Measurements from ENCODE around the gene P3H3. TPM values are rescaled to one million over a fixed set of nuclear protein-coding genes. Genes with fewer than 3 reads are reported as not detected.

The P3H3 gene
- total and polyA plus RNA-seq, 4 donors: 0.42 to 1.9 (median 1.6) TPM

- Histone ChIP-seq H3K9ac (ENCODE audit: low read depth in 1 of 2, low read length in 2 of 2) (no peak overlapping the region), H3K36me3 (ENCODE audit: control insufficient read depth in 4 of 4, insufficient read depth in 3 of 4, low read depth in 1 of 4, low read length in 3 of 4) (no peaks in the 10 kb centered on the region), H3K4me1 (ENCODE audit: control insufficient read depth in 4 of 4, insufficient read depth in 4 of 4, low read length in 3 of 4) (peaks cover 5 to 18% (median 12%) of the 10 kb centered on the region in 4 donors), H3K4me3 (ENCODE audit: low read depth in 1 of 3, low read length in 3 of 3) (no peak overlapping the region), H3K9me3 (ENCODE audit: control insufficient read depth in 4 of 4, low read length in 3 of 4) (no peaks in the 10 kb centered on the region), H3K27me3 (ENCODE audit: control insufficient read depth in 4 of 4, insufficient read depth in 4 of 4, low read length in 3 of 4) (peaks cover 0 to 2% (median 0%) of the 10 kb centered on the region in 4 donors), H3K27ac (ENCODE audit: low read depth in 1 of 2, low read length in 2 of 2) (no peak overlapping the region)
- 22% methylated on average over 8 of the region's 8 CpGs for WGBS
- DNase-seq (ENCODE audit: low spot score): no peak
- TF ChIP-seq, protein P1, sequence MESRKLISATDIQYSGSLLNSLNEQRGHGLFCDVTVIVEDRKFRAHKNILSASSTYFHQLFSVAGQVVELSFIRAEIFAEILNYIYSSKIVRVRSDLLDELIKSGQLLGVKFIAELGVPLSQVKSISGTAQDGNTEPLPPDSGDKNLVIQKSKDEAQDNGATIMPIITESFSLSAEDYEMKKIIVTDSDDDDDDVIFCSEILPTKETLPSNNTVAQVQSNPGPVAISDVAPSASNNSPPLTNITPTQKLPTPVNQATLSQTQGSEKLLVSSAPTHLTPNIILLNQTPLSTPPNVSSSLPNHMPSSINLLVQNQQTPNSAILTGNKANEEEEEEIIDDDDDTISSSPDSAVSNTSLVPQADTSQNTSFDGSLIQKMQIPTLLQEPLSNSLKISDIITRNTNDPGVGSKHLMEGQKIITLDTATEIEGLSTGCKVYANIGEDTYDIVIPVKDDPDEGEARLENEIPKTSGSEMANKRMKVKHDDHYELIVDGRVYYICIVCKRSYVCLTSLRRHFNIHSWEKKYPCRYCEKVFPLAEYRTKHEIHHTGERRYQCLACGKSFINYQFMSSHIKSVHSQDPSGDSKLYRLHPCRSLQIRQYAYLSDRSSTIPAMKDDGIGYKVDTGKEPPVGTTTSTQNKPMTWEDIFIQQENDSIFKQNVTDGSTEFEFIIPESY (IDR thresholded peaks at IDR 0.05): no peak
- TF ChIP-seq RXRA (IDR thresholded peaks at IDR 0.05) (no peak), CTCF (IDR thresholded peaks at IDR 0.05; ENCODE audit: low read depth, low read length, missing input control) (no peak), FOXA1 (IDR thresholded peaks at IDR 0.05) (no peak), FOXA2 (IDR thresholded peaks at IDR 0.05) (no peak), GABPA (IDR thresholded peaks at IDR 0.05 in 1 of 2, conservative IDR thresholded peaks at IDR 0.05 in 1 of 2) (no peak), EGR1 (IDR thresholded peaks at IDR 0.05; ENCODE audit: low read depth in 2 of 2) (no peak), YY1 (IDR thresholded peaks at IDR 0.05) (no peak), JUND (IDR thresholded peaks at IDR 0.05) (no peak)
- TF ChIP-seq, protein P2, sequence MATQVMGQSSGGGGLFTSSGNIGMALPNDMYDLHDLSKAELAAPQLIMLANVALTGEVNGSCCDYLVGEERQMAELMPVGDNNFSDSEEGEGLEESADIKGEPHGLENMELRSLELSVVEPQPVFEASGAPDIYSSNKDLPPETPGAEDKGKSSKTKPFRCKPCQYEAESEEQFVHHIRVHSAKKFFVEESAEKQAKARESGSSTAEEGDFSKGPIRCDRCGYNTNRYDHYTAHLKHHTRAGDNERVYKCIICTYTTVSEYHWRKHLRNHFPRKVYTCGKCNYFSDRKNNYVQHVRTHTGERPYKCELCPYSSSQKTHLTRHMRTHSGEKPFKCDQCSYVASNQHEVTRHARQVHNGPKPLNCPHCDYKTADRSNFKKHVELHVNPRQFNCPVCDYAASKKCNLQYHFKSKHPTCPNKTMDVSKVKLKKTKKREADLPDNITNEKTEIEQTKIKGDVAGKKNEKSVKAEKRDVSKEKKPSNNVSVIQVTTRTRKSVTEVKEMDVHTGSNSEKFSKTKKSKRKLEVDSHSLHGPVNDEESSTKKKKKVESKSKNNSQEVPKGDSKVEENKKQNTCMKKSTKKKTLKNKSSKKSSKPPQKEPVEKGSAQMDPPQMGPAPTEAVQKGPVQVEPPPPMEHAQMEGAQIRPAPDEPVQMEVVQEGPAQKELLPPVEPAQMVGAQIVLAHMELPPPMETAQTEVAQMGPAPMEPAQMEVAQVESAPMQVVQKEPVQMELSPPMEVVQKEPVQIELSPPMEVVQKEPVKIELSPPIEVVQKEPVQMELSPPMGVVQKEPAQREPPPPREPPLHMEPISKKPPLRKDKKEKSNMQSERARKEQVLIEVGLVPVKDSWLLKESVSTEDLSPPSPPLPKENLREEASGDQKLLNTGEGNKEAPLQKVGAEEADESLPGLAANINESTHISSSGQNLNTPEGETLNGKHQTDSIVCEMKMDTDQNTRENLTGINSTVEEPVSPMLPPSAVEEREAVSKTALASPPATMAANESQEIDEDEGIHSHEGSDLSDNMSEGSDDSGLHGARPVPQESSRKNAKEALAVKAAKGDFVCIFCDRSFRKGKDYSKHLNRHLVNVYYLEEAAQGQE (IDR thresholded peaks at IDR 0.05): no peak
These were observed 733 bp upstream of the P3H3 start for GRCh38 chr12:6827437-6827911.

DNA sequence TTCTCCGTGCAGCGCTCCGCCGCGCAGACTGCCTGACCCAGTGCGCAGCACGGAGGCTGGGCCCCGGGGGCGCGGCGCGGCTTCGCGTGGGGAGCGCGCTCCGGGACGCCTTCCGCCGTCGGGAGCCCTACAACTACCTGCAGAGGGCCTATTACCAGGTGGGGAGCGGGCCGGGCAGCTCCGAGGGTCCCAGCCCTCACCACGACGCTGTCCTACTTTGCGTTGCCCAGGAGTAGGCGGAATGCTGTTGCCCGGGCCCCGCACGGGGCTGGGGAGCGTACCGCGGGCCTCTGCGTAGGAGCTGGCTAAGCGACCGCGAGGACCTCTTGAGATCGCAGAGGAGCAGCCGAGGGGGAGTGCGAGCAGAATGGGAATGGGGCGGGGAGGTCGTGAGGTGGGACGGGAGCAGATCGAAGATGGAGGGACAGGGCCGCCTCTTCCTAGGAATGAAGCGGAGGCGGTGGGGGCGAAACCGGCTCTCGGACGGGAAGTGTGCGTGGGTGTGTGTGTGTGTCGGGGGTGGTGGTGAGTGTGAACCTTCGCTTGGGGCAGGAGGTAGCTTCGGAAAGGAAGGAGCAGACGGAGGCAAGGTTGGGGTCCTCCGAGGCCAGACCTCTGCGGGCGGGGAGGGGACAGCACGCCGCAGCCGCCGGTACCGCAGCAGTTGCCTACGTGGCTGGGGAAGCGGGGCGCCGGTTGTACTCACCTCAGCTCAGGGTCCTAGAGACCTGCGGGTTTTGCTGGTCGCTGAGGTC is 751 bp downstream of the P3H3 start:
- Histone ChIP-seq H3K27ac (ENCODE audit: low read depth in 1 of 2, low read length in 2 of 2) (no peak overlapping the region), H3K27me3 (ENCODE audit: control insufficient read depth in 4 of 4, insufficient read depth in 4 of 4, low read length in 3 of 4) (peaks cover 0 to 2% (median 0%) of the 10 kb centered on the region in 4 donors), H3K9ac (ENCODE audit: low read depth in 1 of 2, low read length in 2 of 2) (no peak overlapping the region), H3K36me3 (ENCODE audit: control insufficient read depth in 4 of 4, insufficient read depth in 3 of 4, low read depth in 1 of 4, low read length in 3 of 4) (no peaks in the 10 kb centered on the region), H3K4me3 (ENCODE audit: low read depth in 1 of 3, low read length in 3 of 3) (peak overlapping the region in 2 of 3 donors; percentile 53 to 62), H3K4me1 (ENCODE audit: control insufficient read depth in 4 of 4, insufficient read depth in 4 of 4, low read length in 3 of 4) (peaks cover 5 to 18% (median 12%) of the 10 kb centered on the region in 4 donors), H3K9me3 (ENCODE audit: control insufficient read depth in 4 of 4, low read length in 3 of 4) (no peaks in the 10 kb centered on the region)
- 6% methylated on average over 71 of the region's 71 CpGs for WGBS
- DNase-seq (ENCODE audit: low spot score): no peak
- TF ChIP-seq YY1 (IDR thresholded peaks at IDR 0.05): no peak
- TF ChIP-seq HNF4A (conservative IDR thresholded peaks at IDR 0.05): no peak
- TF ChIP-seq, protein P1 (IDR thresholded peaks at IDR 0.05): no peak
- TF ChIP-seq, protein P3, sequence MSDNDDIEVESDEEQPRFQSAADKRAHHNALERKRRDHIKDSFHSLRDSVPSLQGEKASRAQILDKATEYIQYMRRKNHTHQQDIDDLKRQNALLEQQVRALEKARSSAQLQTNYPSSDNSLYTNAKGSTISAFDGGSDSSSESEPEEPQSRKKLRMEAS (IDR thresholded peaks at IDR 0.05): no peak
- no peak for TF ChIP-seq CTCF (IDR thresholded peaks at IDR 0.05; ENCODE audit: low read depth, low read length, missing input control)
- no peak for TF ChIP-seq NR2F2 (IDR thresholded peaks at IDR 0.05)
- no peak for TF ChIP-seq JUND (IDR thresholded peaks at IDR 0.05)
- TF ChIP-seq, protein P4, sequence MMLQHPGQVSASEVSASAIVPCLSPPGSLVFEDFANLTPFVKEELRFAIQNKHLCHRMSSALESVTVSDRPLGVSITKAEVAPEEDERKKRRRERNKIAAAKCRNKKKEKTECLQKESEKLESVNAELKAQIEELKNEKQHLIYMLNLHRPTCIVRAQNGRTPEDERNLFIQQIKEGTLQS (IDR thresholded peaks at IDR 0.05): no peak
- TF ChIP-seq RXRA (IDR thresholded peaks at IDR 0.05): no peak
- TF ChIP-seq GABPA (IDR thresholded peaks at IDR 0.05 in 1 of 2, conservative IDR thresholded peaks at IDR 0.05 in 1 of 2): no peak
- no peak for TF ChIP-seq TAF1 (conservative IDR thresholded peaks at IDR 0.05)
- TF ChIP-seq EGR1 (IDR thresholded peaks at IDR 0.05; ENCODE audit: low read depth in 2 of 2): no peak
- no peak for TF ChIP-seq FOXA2 (IDR thresholded peaks at IDR 0.05)
- TF ChIP-seq SP1 (IDR thresholded peaks at IDR 0.05): no peak
- no peak for TF ChIP-seq RAD21 (IDR thresholded peaks at IDR 0.05)
- no peak for TF ChIP-seq FOXA1 (IDR thresholded peaks at IDR 0.05)
- no peak for TF ChIP-seq HNF4G (IDR thresholded peaks at IDR 0.05)

Measured in liver (tissue), 9 donors.